Ishikawa (cell line): ENCODE data around the gene XRCC1.

Experiments used
- CEBPB ChIP-seq: IDR thresholded peaks from 2 replicates; pipeline ENCODE4 v1.6.1; 2012
- CREB1 ChIP-seq: IDR thresholded peaks from 2 replicates; pipeline ENCODE4 v1.6.1; 2012; ENCODE audit warnings: low read depth
- EGR1 ChIP-seq: IDR thresholded peaks from 2 replicates; pipeline ENCODE4 v1.6.1; 2012
- EP300 ChIP-seq: IDR thresholded peaks from 2 replicates; pipeline ENCODE4 v1.6.1; 2012; ENCODE audit warnings: borderline replicate concordance
- FOXM1 ChIP-seq: IDR thresholded peaks from 2 replicates; pipeline ENCODE4 v1.6.1; 2012; ENCODE audit warnings: low read depth, borderline replicate concordance
- NFIC ChIP-seq: IDR thresholded peaks from 2 replicates; pipeline ENCODE4 v1.6.1; 2012
- RAD21 ChIP-seq: IDR thresholded peaks from 2 replicates; pipeline ENCODE4 v1.6.1; 2012; ENCODE audit warnings: low read depth
- TAF1 ChIP-seq: IDR thresholded peaks from 2 replicates; pipeline ENCODE4 v1.6.1; 2012; ENCODE audit warnings: low read depth, mild to moderate bottlenecking
- TCF12 ChIP-seq: IDR thresholded peaks from 2 replicates; pipeline ENCODE4 v1.6.1; 2012; ENCODE audit warnings: low read depth
- TEAD4 ChIP-seq: IDR thresholded peaks from 2 replicates; pipeline ENCODE4 v1.6.1; 2012
- YY1 ChIP-seq: IDR thresholded peaks from 2 replicates; pipeline ENCODE4 v1.6.1; 2012; ENCODE audit warnings: low read depth
- ZBTB7A ChIP-seq: IDR thresholded peaks from 2 replicates; pipeline ENCODE4 v1.6.1; 2012; ENCODE audit warnings: low read depth
- TF ChIP-seq, protein P1 (sequence below): IDR thresholded peaks from 2 replicates; pipeline ENCODE4 v1.6.1; 2012; ENCODE audit warnings: low read depth, mild to moderate bottlenecking
- TF ChIP-seq, protein P2 (sequence below): IDR thresholded peaks from 2 replicates; pipeline ENCODE4 v1.6.1; 2012
- TF ChIP-seq, protein P3 (sequence below): IDR thresholded peaks from 2 replicates; pipeline ENCODE4 v1.6.1; 2012

Gene XRCC1

DNA sequence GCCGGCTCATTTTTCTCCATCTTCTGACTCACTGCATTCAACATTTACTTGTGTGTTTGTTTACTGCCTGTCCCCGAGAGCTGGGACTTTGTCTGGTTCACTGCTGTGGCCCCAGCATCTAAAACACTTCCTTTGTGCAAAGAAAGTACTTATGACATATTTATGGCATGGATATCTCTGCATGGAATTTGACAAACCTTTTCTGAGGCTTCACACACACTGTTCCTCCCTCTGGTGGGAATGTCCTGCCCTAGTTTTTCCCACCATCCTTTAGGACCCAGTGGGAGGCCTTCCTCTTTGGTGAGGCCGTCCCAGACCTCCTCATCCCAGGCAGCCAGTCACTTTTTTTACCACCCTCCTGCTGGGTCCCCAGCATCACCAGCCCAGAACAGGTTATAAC lies 35.2 kb upstream of the XRCC1 start:
- TF ChIP-seq EP300 (no peak), CEBPB (no peak), CREB1 (no peak), TEAD4 (no peak), ZBTB7A (no peak), NFIC (no peak), FOXM1 (no peak), TAF1 (no peak), YY1 (no peak), EGR1 (no peak), RAD21 (no peak), TCF12 (no peak)
- TF ChIP-seq, protein P1, sequence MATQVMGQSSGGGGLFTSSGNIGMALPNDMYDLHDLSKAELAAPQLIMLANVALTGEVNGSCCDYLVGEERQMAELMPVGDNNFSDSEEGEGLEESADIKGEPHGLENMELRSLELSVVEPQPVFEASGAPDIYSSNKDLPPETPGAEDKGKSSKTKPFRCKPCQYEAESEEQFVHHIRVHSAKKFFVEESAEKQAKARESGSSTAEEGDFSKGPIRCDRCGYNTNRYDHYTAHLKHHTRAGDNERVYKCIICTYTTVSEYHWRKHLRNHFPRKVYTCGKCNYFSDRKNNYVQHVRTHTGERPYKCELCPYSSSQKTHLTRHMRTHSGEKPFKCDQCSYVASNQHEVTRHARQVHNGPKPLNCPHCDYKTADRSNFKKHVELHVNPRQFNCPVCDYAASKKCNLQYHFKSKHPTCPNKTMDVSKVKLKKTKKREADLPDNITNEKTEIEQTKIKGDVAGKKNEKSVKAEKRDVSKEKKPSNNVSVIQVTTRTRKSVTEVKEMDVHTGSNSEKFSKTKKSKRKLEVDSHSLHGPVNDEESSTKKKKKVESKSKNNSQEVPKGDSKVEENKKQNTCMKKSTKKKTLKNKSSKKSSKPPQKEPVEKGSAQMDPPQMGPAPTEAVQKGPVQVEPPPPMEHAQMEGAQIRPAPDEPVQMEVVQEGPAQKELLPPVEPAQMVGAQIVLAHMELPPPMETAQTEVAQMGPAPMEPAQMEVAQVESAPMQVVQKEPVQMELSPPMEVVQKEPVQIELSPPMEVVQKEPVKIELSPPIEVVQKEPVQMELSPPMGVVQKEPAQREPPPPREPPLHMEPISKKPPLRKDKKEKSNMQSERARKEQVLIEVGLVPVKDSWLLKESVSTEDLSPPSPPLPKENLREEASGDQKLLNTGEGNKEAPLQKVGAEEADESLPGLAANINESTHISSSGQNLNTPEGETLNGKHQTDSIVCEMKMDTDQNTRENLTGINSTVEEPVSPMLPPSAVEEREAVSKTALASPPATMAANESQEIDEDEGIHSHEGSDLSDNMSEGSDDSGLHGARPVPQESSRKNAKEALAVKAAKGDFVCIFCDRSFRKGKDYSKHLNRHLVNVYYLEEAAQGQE, result no peak
- TF ChIP-seq, protein P2, sequence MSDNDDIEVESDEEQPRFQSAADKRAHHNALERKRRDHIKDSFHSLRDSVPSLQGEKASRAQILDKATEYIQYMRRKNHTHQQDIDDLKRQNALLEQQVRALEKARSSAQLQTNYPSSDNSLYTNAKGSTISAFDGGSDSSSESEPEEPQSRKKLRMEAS, result no peak
- TF ChIP-seq, protein P3, sequence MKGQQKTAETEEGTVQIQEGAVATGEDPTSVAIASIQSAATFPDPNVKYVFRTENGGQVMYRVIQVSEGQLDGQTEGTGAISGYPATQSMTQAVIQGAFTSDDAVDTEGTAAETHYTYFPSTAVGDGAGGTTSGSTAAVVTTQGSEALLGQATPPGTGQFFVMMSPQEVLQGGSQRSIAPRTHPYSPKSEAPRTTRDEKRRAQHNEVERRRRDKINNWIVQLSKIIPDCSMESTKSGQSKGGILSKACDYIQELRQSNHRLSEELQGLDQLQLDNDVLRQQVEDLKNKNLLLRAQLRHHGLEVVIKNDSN, result no peak

DNA sequence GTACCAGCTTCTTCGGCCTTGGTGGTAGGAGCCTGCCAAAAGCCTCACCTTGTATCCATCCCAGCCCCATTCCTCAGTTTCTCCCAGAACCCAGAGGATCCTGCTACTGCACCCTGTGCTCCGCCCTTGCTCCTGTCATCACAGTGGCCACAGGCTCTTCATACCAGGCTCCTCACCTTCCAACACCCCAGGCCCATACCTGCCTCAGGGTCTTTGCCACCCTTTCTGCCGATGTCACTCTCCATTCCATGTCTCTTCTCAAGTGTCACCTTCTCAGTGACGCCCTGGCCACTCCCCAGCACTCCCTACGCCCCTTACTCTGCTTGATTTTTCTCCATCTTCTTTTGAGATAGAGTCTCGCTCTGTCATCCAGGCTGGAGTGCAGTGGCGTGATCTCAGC lies 34.5 kb upstream of the XRCC1 start:
- TF ChIP-seq FOXM1 (no peak), CREB1 (no peak), EGR1 (no peak), TAF1 (no peak), RAD21 (no peak), CEBPB (no peak), YY1 (no peak), ZBTB7A (no peak), TEAD4 (no peak)
- TF ChIP-seq, protein P3, result no peak

DNA sequence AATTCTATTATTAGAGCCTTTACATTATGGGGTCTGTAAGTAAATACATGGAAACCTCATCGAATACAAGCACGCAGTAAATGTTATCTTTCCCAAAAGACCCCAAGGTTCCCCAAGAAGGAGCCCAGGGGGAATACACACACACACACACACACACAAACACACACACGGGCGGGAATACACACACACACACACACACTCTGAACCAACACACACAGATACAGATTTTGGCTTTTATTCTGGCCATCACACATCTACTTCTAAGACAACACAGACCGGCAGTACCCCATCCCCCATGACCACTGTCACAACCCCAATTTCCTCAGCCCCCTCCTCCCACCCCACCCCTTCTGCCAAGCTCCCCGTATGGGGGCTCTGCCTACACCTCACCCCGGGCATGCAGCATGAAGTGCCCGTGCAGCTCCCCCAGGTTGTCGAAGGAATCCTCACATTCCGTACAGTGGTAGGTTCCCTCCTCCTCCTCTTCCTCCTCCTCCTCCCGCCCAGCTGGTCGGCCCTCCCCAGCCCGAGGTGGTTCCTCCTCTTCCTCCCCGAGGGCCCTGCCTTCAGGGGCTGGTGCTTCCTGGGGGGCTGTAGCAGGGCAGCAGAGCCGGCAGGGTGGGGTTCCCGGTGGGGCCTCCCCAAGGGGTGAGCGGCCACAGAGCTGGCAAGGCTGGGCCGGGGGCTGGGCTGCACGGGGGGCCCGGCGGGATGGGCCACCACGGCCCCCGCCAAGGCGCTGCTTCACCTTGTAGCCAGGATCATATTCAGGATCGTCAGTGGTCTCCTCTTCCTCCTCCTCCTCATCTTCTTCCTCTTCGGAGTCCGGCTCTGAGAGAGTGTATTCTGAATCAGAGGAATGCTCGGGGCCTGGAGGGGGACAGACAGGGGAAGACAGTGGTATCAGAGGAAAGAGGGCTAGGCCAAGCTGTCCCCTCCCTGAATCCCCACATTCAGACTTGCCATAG lies 32.2 kb upstream of the XRCC1 start:
- TF ChIP-seq RAD21 (no peak), CREB1 (no peak), TCF12 (no peak), YY1 (no peak), CEBPB (no peak), TEAD4 (no peak), EGR1 (no peak), EP300 (no peak), FOXM1 (no peak), ZBTB7A (no peak)
- TF ChIP-seq, protein P1, result no peak

DNA sequence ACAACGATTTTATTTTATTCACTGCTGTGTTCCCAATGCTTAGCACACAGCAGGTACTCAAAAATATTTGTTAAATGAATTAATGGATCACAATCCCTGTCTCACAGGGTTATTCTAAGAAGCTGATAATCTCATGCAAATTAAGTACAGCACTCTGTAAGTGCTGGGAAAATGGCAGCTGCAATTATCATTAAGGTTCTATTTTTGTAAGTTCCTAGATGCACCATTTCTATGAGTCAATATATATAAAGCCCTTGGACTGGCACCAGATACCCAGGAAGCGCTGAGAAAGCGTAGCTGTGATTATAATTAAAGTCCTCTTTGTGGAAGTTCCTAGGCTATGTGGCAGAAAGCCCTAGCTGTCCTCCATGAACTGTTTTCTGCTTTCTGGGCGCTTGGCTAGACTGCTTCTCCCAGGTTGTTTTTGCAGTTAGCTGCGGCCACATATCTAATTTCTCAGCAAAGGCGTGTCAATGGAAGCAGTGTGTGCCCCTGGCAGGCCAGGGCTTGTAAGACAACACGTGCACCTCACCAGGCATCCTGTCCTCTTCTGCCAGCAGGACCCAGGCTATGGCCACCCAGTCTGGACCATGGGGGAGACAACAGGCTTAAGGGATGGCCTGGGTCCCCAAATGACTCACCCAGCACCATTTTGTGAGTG lies 31.4 kb upstream of the XRCC1 start:
- TF ChIP-seq, protein P1, result no peak
- no peak for TF ChIP-seq YY1
- TF ChIP-seq TAF1, result no peak
- TF ChIP-seq, protein P3, result no peak
- no peak for TF ChIP-seq NFIC
- no peak for TF ChIP-seq CEBPB
- TF ChIP-seq TEAD4, result no peak
- TF ChIP-seq EGR1, result no peak
- TF ChIP-seq, protein P2, result no peak
- no peak for TF ChIP-seq TCF12
- no peak for TF ChIP-seq FOXM1
- TF ChIP-seq ZBTB7A, result no peak
- TF ChIP-seq EP300, result no peak
- no peak for TF ChIP-seq CREB1
- no peak for TF ChIP-seq RAD21
